HepG2 (cell line): ENCODE data around the gene ST6GALNAC4. TPM values are rescaled to one million over a fixed set of nuclear protein-coding genes. Genes with fewer than 3 reads are reported as not detected.

Experiments used
- CHD2 ChIP-seq: IDR thresholded peaks from 2 replicates; pipeline ENCODE4 v1.6.1; 2011; ENCODE audit warnings: low read depth, low read length, improper control_type of control experiment
- DNMT1 ChIP-seq: sonication (generic); formaldehyde crosslinking; IDR thresholded peaks from 2 replicates; pipeline ENCODE4 v1.5.1; 2020; ENCODE audit warnings: mild to moderate bottlenecking, missing genetic modification reagents
- FOXC1 ChIP-seq: sonication (generic); formaldehyde crosslinking; IDR thresholded peaks from 2 replicates; pipeline ENCODE4 v1.8.0; 2022; ENCODE audit warnings: mild to moderate bottlenecking, missing genetic modification reagents, borderline replicate concordance
- KAT7 ChIP-seq: IDR thresholded peaks from 2 replicates; pipeline ENCODE4 v1.6.1; 2018; ENCODE audit warnings: borderline replicate concordance, missing compliant biosample characterization
- NR2F2 ChIP-seq: IDR thresholded peaks from 2 replicates; pipeline ENCODE4 v1.6.1; 2012; ENCODE audit warnings: low read depth, inconsistent platforms, borderline replicate concordance
- PHF5A ChIP-seq: IDR thresholded peaks from one replicate; pipeline ENCODE4 v1.6.1; 2018; ENCODE audit warnings: low read depth, missing genetic modification reagents; ENCODE audit not compliant: unreplicated experiment
- SKI ChIP-seq: fragments of 450-650 bp; IDR thresholded peaks from one replicate; pipeline ENCODE4 v1.6.1; 2018; ENCODE audit warnings: mild to moderate bottlenecking; ENCODE audit not compliant: partially characterized antibody
- SRSF4 ChIP-seq: fragments of 200-400 bp; formaldehyde crosslinking; IDR thresholded peaks from one replicate; pipeline ENCODE4 v1.6.1; 2018; ENCODE audit warnings: mild to moderate bottlenecking, low read depth, low read length, moderate library complexity; ENCODE audit not compliant: poor library complexity, severe bottlenecking
- SRSF9 ChIP-seq: fragments of 200-400 bp; formaldehyde crosslinking; IDR thresholded peaks from 2 replicates; pipeline ENCODE4 v1.6.1; 2018; ENCODE audit warnings: borderline replicate concordance, mild to moderate bottlenecking, low read depth, low read length; ENCODE audit not compliant: insufficient read depth, poor library complexity, severe bottlenecking
- TRIM24 ChIP-seq: sonication (generic); formaldehyde crosslinking; IDR thresholded peaks from 2 replicates; pipeline ENCODE4 v1.8.0; 2022; ENCODE audit warnings: mild to moderate bottlenecking, missing genetic modification reagents
- ZBTB3 ChIP-seq: sonication (generic); formaldehyde crosslinking; IDR thresholded peaks from 2 replicates; pipeline ENCODE4 v1.4.0; 2020; ENCODE audit warnings: low read depth, mild to moderate bottlenecking, moderate library complexity, missing genetic modification reagents, borderline replicate concordance
- ZNF296 ChIP-seq: sonication (generic); formaldehyde crosslinking; conservative IDR thresholded peaks from 2 replicates; pipeline ENCODE4 v1.5.0; 2020; ENCODE audit warnings: mild to moderate bottlenecking, missing genetic modification reagents
- ZNF343 ChIP-seq: sonication (generic); formaldehyde crosslinking; IDR thresholded peaks from 2 replicates; pipeline ENCODE4 v1.4.0; 2020; ENCODE audit warnings: mild to moderate bottlenecking, missing genetic modification reagents
- ZNF431 ChIP-seq: sonication (generic); formaldehyde crosslinking; IDR thresholded peaks from 2 replicates; pipeline ENCODE4 v1.9.0; 2022; ENCODE audit warnings: missing genetic modification reagents, low read depth, mild to moderate bottlenecking, borderline replicate concordance
- ZNF44 ChIP-seq: sonication (generic); formaldehyde crosslinking; IDR thresholded peaks from 2 replicates; pipeline ENCODE4 v1.5.1; 2020; ENCODE audit warnings: mild to moderate bottlenecking, missing genetic modification reagents
- ZNF468 ChIP-seq: sonication (generic); formaldehyde crosslinking; IDR thresholded peaks from 2 replicates; pipeline ENCODE4 v1.8.0; 2022; ENCODE audit warnings: mild to moderate bottlenecking, moderate library complexity, missing genetic modification reagents
- polyA plus RNA-seq, 8 experiments: library from polyadenylated mRNA; depleted of rRNA in 3 of 8; stranded (reverse) in 7 of 8; unstranded in 1 of 8; fragments of >200 nt; fragmentation: Illumina TruSeq in 4 of 8; extraction: Trizol in 4 of 8; gene quantifications; 2 replicates each; pipeline versions ENCODE4 v1.2.1 to v1.2.3, GENCODE V29; 2011 to 2016; ENCODE audit warnings: low read depth in 4 of 8, missing spikeins in 1 of 8, mixed read lengths in 1 of 8; ENCODE audit not compliant: insufficient read depth in 1 of 8
- total RNA-seq, 5 experiments: library from RNA; depleted of rRNA; stranded (reverse); fragments of >200 nt; fragmentation: Illumina TruSeq; extraction: Trizol; gene quantifications; 2 replicates each; pipeline ENCODE4 v1.2.3, GENCODE V29; 2016; ENCODE audit warnings: low read depth in 1 of 5
- TF ChIP-seq, protein P1 (sequence below): sonication (generic); formaldehyde crosslinking; IDR thresholded peaks from 2 replicates; pipeline ENCODE4 v1.5.0; 2020; ENCODE audit warnings: mild to moderate bottlenecking, missing genetic modification reagents, borderline replicate concordance
- TF ChIP-seq, protein P2 (sequence below): sonication (generic); formaldehyde crosslinking; IDR thresholded peaks from 2 replicates; pipeline ENCODE4 v1.4.0; 2020; ENCODE audit warnings: missing genetic modification reagents, mild to moderate bottlenecking, borderline replicate concordance
- TF ChIP-seq, protein P3 (sequence below): sonication (generic); formaldehyde crosslinking; IDR thresholded peaks from 2 replicates; pipeline ENCODE4 v1.5.1; 2020; ENCODE audit warnings: missing genetic modification reagents, mild to moderate bottlenecking, borderline replicate concordance

The ST6GALNAC4 gene
- total and polyA plus RNA-seq, 2 of the 13 experiments (the other 11 are each of a cell fraction or from before 2014, with no cell fraction given), result 18.8 to 27.7 TPM

DNA sequence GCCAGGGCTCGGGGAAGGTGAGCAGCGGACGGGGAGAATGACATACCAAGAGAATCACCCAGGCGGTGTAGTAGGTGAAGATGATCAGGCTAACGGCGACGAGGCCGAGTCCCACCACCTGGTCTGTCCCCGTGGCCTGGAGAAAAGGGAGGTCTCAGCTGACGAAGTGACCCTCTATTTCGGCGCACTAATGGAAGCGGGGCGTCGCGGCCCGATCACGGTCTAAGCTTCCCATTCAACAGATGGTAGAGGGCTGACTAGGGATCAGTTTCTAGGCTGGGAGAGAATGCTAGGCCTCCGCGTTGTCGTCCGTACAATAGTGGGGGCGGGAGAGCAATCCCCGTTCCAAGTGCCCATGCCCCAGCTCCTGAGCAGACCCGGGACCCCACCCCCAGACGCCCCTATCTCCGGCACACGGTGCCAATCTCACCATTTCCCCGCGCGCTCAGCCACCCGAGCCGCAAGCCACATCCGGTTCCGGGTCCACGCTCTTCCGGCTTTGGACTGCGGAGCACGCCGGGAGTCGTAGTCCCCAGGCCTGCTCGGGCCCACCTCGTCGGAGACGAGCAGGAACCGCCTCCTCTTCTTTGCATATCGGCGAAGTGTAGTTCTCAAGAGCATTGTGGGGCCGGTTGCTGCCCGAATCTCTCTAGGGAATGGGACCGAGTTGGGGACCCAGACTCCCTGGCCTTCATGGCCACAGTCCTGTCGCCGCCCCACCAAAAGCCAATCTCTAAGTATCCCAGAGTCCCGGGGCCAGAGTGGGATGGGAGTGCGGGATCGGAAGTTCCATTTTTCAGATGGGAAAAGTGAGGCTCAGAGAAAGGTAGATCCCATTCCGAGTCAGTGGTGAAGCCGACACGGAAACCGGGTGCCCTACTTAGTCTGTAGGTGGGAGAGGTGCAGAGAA, 20.8 kb upstream of the ST6GALNAC4 start, which contains the start of gene DPM2 (continued):
- TF ChIP-seq NR2F2 (0 out of 2 replicates have a peak, but pooled peaks have one; percentile 21), PHF5A (peak; percentile 46), DNMT1 (CRISPR knock-in tag) (no peak), TRIM24 (CRISPR knock-in tag) (no peak), ZBTB3 (CRISPR knock-in tag) (no peak), FOXC1 (CRISPR knock-in tag) (no peak), SRSF9 (no peak), ZNF296 (no peak), KAT7 (CRISPR knock-in tag) (peak; percentile 50; the same call in 1 of the 2 replicates), SKI (no peak), ZNF343 (CRISPR knock-in tag) (no peak), ZNF468 (no peak), ZNF44 (CRISPR knock-in tag) (peak; percentile 44; the same call in 1 of the 2 replicates), ZNF431 (no peak), CHD2 (no peak), SRSF4 (no peak)
- TF ChIP-seq, protein P1, sequence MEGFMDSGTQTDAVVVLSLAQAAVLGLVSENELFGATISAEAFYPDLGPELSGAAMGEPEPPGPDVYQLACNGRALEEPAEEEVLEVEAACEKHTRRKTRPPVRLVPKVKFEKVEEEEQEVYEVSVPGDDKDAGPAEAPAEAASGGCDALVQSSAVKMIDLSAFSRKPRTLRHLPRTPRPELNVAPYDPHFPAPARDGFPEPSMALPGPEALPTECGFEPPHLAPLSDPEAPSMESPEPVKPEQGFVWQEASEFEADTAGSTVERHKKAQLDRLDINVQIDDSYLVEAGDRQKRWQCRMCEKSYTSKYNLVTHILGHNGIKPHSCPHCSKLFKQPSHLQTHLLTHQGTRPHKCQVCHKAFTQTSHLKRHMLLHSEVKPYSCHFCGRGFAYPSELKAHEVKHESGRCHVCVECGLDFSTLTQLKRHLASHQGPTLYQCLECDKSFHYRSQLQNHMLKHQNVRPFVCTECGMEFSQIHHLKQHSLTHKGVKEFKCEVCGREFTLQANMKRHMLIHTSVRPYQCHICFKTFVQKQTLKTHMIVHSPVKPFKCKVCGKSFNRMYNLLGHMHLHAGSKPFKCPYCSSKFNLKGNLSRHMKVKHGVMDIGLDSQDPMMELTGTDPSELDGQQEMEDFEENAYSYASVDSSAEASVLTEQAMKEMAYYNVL (CRISPR knock-in tag), result no peak
- TF ChIP-seq, protein P2, sequence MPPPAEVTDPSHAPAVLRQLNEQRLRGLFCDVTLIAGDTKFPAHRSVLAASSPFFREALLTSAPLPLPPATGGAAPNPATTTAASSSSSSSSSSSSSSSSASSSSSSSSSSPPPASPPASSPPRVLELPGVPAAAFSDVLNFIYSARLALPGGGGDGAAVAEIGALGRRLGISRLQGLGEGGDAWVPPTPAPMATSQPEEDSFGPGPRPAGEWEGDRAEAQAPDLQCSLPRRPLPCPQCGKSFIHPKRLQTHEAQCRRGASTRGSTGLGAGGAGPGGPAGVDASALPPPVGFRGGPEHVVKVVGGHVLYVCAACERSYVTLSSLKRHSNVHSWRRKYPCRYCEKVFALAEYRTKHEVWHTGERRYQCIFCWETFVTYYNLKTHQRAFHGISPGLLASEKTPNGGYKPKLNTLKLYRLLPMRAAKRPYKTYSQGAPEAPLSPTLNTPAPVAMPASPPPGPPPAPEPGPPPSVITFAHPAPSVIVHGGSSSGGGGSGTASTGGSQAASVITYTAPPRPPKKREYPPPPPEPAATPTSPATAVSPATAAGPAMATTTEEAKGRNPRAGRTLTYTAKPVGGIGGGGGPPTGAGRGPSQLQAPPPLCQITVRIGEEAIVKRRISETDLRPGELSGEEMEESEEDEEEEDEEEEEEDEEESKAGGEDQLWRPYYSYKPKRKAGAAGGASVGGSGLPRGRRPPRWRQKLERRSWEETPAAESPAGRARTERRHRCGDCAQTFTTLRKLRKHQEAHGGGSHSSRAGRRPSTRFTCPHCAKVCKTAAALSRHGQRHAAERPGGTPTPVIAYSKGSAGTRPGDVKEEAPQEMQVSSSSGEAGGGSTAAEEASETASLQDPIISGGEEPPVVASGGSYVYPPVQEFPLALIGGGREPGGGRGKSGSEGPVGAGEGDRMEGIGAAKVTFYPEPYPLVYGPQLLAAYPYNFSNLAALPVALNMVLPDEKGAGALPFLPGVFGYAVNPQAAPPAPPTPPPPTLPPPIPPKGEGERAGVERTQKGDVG (CRISPR knock-in tag), result 0 out of 2 replicates have a peak, but pooled peaks have one; percentile 65
- TF ChIP-seq, protein P3, sequence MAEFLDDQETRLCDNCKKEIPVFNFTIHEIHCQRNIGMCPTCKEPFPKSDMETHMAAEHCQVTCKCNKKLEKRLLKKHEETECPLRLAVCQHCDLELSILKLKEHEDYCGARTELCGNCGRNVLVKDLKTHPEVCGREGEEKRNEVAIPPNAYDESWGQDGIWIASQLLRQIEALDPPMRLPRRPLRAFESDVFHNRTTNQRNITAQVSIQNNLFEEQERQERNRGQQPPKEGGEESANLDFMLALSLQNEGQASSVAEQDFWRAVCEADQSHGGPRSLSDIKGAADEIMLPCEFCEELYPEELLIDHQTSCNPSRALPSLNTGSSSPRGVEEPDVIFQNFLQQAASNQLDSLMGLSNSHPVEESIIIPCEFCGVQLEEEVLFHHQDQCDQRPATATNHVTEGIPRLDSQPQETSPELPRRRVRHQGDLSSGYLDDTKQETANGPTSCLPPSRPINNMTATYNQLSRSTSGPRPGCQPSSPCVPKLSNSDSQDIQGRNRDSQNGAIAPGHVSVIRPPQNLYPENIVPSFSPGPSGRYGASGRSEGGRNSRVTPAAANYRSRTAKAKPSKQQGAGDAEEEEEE, result no peak
